Testis (tissue), 2 donors: Measurements from ENCODE around the gene ACSM6.

Experiments
- CTCF ChIP-seq, 3 experiments: fragments of 450-650 bp in 2 of 3; fragments of 200-600 bp in 1 of 3; sonication (generic) in 1 of 3; IDR thresholded peaks; one replicate each; pipeline ENCODE4 v1.5.1; 2016 to 2019; ENCODE audit warnings: antibody characterized with exemption in 3 of 3, mild to moderate bottlenecking in 2 of 3, moderate library complexity in 1 of 3
- POLR2A ChIP-seq: fragments of 450-650 bp; IDR thresholded peaks from one replicate; pipeline ENCODE4 v1.6.1; 2017; ENCODE audit warnings: antibody characterized with exemption, mild to moderate bottlenecking, moderate library complexity

GRCh38 chr10:95249467-95249866 is 55.4 kb downstream of the ACSM6 start:
- TF ChIP-seq CTCF (IDR thresholded peaks at IDR 0.05): no peak
- TF ChIP-seq POLR2A: no peak
